Lower leg skin (tissue), 3 donors: Measurements from ENCODE around the gene FAF2.

Experiments used
- CTCF ChIP-seq, 3 donors: fragments of 450-650 bp; IDR thresholded peaks; one replicate each; pipeline ENCODE4 v1.5.1; 2016; ENCODE audit warnings: antibody characterized with exemption in 3 of 3, mild to moderate bottlenecking in 3 of 3, moderate library complexity in 2 of 3
- POLR2A ChIP-seq, 2 donors: fragments of 450-650 bp; IDR thresholded peaks; one replicate each; pipeline ENCODE4 v1.6.1; 2016 to 2017; ENCODE audit warnings: antibody characterized with exemption in 2 of 2, mild to moderate bottlenecking in 1 of 2, moderate library complexity in 1 of 2

GRCh38 chr5:176534640-176535039 is 86.5 kb downstream of the FAF2 start:
- TF ChIP-seq CTCF (IDR thresholded peaks at IDR 0.05) (no peak), POLR2A (IDR thresholded peaks at IDR 0.05) (no peak)
